AG09319 (cell line): ENCODE data around the gene NUDT3.
"Not testable (repeated sequence)": the region's sequence is repeated elsewhere in the genome, so short reads cannot be mapped to it uniquely, and the experiment has no call there.

Source experiments
- DNase-seq: peaks from one replicate; pipeline ENCODE4 v3.0.0-alpha.2; 2010; ENCODE audit warnings: low read depth; ENCODE audit errors: extremely low read depth
- TF ChIP-seq, protein P1 (sequence below): IDR thresholded peaks from 2 replicates; pipeline ENCODE4 v1.5.1; 2011; ENCODE audit warnings: low read depth, mild to moderate bottlenecking, inconsistent platforms, low read length, moderate library complexity

Gene NUDT3

DNA sequence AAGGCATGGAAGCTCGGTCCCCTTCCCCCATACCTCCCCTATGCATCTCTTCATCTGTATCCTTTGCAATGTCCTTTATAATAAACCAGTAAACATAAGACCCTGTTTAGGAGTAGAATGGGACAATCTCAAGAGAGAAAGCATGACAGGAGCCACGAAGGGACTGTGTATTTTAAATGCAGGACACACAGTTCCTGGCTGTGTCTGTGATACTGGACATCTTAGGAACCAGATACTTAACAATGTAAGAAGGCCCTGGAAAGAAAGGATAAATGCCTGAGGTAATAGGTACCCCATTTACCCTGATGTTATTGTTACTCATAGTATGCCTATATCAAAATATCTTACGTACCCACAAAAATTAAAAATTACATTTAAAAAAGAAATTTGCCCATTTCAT lies 36.6 kb downstream of the NUDT3 start:
- TF ChIP-seq, protein P1, sequence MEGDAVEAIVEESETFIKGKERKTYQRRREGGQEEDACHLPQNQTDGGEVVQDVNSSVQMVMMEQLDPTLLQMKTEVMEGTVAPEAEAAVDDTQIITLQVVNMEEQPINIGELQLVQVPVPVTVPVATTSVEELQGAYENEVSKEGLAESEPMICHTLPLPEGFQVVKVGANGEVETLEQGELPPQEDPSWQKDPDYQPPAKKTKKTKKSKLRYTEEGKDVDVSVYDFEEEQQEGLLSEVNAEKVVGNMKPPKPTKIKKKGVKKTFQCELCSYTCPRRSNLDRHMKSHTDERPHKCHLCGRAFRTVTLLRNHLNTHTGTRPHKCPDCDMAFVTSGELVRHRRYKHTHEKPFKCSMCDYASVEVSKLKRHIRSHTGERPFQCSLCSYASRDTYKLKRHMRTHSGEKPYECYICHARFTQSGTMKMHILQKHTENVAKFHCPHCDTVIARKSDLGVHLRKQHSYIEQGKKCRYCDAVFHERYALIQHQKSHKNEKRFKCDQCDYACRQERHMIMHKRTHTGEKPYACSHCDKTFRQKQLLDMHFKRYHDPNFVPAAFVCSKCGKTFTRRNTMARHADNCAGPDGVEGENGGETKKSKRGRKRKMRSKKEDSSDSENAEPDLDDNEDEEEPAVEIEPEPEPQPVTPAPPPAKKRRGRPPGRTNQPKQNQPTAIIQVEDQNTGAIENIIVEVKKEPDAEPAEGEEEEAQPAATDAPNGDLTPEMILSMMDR: no peak
- no peak for DNase-seq

DNA sequence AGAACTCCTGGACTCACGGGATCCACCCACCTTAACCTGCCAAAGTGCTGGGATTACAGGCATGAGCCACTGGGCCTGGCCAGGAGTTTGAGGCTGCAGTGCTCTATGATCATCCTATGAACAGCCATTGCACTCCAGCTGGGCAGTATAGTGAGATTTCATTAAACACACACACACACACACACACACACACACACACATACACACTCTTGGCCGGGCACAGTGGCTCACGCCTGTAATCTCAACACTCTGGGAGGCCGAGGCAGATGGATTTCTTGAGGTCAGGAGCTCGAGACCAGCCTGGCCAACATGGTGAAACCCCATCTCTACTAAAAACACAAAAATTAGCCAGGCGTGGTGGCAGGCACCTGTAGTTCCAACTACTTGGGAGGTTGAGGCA lies 38.2 kb downstream of the NUDT3 start:
- not testable (repeated sequence) for DNase-seq

DNA sequence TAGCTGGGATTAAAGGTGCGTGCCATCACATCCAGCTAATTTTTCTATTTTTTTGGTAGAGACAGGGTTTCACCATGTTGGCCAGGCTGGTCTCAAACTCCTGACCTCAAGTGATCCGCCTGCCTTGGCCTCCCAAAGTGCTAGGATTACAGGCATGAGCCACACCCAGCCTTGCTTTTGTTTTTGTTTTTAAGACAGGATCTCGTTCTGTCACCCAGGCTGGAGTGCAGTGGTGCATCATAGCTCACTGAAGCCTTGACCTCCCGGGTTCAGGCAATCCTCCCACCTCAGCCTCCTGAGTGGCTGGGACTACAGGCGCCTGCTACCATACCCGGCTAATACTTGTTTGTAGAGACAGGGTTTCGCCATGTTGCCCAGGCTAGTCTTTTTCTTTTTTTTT lies 38.9 kb downstream of the NUDT3 start:
- not testable (repeated sequence) for DNase-seq

DNA sequence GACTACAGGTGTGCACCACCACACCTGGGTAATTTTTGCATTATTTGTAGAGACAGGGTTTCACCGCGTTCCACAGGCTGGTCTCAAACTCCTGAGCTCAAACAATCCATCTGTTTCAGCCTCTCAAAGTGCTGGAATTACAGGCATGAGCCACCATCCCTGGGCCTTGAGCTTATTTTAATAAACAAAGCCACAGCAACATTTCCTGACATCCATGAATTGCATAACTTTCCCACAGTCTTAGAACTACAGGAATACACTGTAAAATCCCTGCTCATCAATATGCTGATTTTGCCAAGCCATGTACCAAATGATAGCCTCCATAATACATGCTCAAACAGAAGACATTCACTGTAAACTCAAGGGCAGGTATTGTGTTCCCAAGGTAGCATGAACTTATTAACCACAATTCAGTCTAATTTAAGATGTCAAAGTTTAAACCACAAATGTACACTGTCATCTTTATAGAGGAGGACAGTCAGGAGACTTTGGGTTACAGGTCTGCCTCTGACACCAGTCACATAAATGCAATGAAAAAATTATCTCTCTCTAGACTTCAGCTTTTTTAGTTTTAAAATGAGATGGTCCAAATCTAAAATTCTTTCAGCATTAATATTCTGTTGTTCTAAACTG lies 40.0 kb downstream of the NUDT3 start:
- no peak for DNase-seq
- TF ChIP-seq, protein P1: no peak

DNA sequence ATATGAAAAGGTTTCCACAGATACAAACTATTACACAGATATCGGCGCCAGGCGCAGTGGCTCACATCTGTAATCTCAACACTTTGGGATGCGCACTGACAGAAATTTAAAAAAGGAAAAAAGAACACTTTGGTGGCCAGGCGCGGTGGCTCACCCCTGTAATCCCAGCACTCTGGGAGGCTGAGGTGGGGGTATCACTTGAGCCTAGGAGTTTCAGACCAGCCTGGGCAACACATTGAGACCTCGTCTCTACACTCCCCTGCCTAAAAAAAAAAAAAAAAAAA lies 41.6 kb downstream of the NUDT3 start:
- TF ChIP-seq, protein P1: no peak
- DNase-seq: no peak

DNA sequence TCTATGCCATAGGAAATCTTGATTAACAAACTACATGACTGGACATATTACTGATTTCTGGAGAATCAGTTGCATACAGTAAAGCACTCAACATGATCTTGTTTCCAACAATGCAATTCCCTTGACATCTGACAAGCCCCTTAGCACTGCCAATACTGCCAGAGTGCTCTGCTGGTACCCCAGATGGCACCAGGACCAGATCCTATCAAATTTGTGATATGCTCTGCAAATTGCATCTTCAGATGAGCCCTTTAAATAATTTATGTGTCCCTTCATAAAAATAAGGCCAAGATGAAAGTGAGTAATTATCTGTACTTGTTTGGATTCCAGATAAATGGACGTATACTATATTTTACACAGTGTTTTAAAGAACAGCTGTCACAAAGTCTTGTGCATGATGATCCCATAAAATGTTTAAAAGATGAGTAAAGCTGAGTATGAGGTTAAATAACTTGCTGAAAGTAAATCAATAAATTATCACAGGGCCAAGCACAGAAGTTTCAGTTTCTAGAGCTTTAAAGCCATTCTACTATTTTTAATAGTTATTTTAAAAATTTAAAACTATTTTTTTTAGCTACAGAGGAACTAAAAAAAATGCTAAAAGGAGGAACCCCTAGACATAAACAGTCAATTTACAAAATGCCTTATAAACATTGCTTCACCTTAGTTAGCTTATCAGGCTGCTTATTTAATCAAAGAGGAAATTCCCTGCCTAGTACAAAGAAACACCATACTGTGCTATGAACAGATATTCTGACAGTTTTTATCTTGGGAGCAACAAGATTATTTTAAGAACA lies 42.1 kb downstream of the NUDT3 start:
- DNase-seq: no peak
- TF ChIP-seq, protein P1: no peak

DNA sequence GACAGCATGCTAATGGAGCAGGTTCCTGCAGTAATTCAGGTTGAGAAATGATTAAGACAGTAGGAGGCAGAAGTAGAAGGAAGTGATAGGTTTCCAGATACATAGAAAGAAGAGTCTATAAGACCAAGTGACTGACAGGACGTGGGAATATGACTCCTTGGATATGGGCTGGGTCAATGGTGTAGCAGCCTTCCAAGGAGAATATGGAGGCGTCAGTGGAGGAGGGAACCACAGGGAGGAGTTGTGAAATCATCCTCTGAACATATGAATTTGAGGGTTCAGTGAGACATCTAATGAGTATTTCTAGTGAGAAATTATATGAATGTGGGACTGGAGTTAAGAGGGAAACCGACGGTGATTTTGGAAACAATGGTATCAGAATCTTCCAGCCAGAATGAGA lies 43.3 kb downstream of the NUDT3 start:
- no peak for DNase-seq
- TF ChIP-seq, protein P1: no peak

DNA sequence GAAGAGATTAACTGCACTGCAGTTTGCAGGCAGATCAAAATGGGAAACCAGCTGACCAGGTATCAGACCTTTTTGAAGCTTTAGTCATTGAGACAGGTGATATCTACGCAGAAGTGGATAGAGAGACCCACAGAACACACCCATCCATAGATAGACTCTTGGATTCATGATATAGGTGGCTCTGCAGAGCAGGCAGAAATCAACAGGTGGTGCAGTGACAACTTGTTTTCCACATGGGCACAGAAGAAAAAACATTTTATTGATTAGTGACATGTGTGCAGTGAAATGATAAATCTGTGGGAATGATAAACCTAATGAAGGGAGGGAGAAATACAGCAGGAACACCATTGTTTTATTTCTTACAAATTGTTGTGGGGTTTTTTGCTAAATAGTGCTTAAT lies 45.2 kb downstream of the NUDT3 start:
- no peak for DNase-seq
- TF ChIP-seq, protein P1: no peak
